H1 (cell line): ENCODE results near the gene CST8.

Experiments used
- CHD1 ChIP-seq: IDR thresholded peaks from 2 replicates; pipeline ENCODE4 v1.6.1; 2012; ENCODE audit warnings: low read depth, low read length, improper control_type of control experiment
- CHD2 ChIP-seq: IDR thresholded peaks from 2 replicates; pipeline ENCODE4 v1.6.1; 2012; ENCODE audit warnings: low read length, improper control_type of control experiment
- CTCF ChIP-seq, 3 experiments: IDR thresholded peaks; 1 replicate in 2 of 3; 2 replicates in 1 of 3; pipeline versions ENCODE4 v1.5.1 to v1.6.1; 2011; ENCODE audit warnings: low read length in 3 of 3, mild to moderate bottlenecking in 3 of 3, inconsistent platforms in 2 of 3, low read depth in 1 of 3, moderate library complexity in 1 of 3; ENCODE audit not compliant: insufficient read depth in 1 of 3; ENCODE audit errors: control extremely low read depth in 1 of 3
- EZH2 ChIP-seq: fragments of 200-600 bp; sonication (generic); IDR thresholded peaks from 2 replicates; pipeline ENCODE4 v1.7.1; 2012; ENCODE audit warnings: low read depth, mild to moderate bottlenecking, moderate library complexity, low read length, inconsistent platforms; ENCODE audit not compliant: severe bottlenecking
- TEAD4 ChIP-seq: IDR thresholded peaks from 2 replicates; pipeline ENCODE4 v1.6.1; 2012; ENCODE audit warnings: low read depth, low read length, inconsistent platforms, mixed read lengths

- TF ChIP-seq CTCF (IDR thresholded peaks at IDR 0.05; ENCODE audit: control extremely low read depth in 1 of 3, insufficient read depth in 1 of 3, low read depth in 1 of 3, low read length in 3 of 3): no peak
- no peak for TF ChIP-seq CHD1
- no peak for TF ChIP-seq EZH2
- no peak for TF ChIP-seq CHD2
- TF ChIP-seq TEAD4: no peak
Measured at GRCh38 chr20:23503649-23504048, 12.7 kb downstream of the CST8 start.
